ENCODE data around the gene TOM1. TPM values are rescaled to one million over a fixed set of nuclear protein-coding genes. Genes with fewer than 3 reads are reported as not detected.

Gene TOM1
- total and polyA plus RNA-seq, 2 of the 13 experiments (the other 11 are each of a cell fraction or from before 2014, with no cell fraction given) = 30.8 to 87.3 TPM

- peak; percentile 4; the same call in 1 of the 2 replicates for TF ChIP-seq MTERF4 (CRISPR knock-in tag; IDR thresholded peaks at IDR 0.05)
- no peak for TF ChIP-seq KLF13 (CRISPR knock-in tag; IDR thresholded peaks at IDR 0.05)
- TF ChIP-seq ZNF275 (CRISPR knock-in tag; IDR thresholded peaks at IDR 0.05; ENCODE audit: borderline replicate concordance) = 0 out of 2 replicates have a peak, but pooled peaks have one; percentile 18
- TF ChIP-seq SRF (IDR thresholded peaks at IDR 0.05; ENCODE audit: low read depth, low read length) = peak; percentile 35; the same call in 1 of the 2 replicates
- TF ChIP-seq ZNF44 (CRISPR knock-in tag; IDR thresholded peaks at IDR 0.05) = peak; percentile 75; the same call in 1 of the 2 replicates
- peak; percentile 74; the same call in 1 of the 2 replicates for TF ChIP-seq ZFP36L1 (CRISPR knock-in tag; IDR thresholded peaks at IDR 0.05)
- TF ChIP-seq EED (CRISPR knock-in tag; IDR thresholded peaks at IDR 0.05) = no peak
- TF ChIP-seq THAP11 (CRISPR knock-in tag; IDR thresholded peaks at IDR 0.05) = no peak
- 0 out of 2 replicates have a peak, but pooled peaks have one; percentile 41 for TF ChIP-seq ZNF766 (CRISPR knock-in tag; IDR thresholded peaks at IDR 0.05; ENCODE audit: borderline replicate concordance)
- TF ChIP-seq SNRNP70 (IDR thresholded peaks at IDR 0.05; ENCODE audit: low read depth, low read length) = no peak
- no peak for TF ChIP-seq ZBTB33 (CRISPR knock-in tag; IDR thresholded peaks at IDR 0.05)
- no peak for TF ChIP-seq ZNF512 (CRISPR knock-in tag; IDR thresholded peaks at IDR 0.05)
- TF ChIP-seq RBM22 (optimal IDR thresholded peaks at IDR 0.05; ENCODE audit: low read length) = no peak
- no peak for TF ChIP-seq ZBTB43 (CRISPR knock-in tag; conservative IDR thresholded peaks at IDR 0.05)
- TF ChIP-seq ZNF777 (CRISPR knock-in tag; IDR thresholded peaks at IDR 0.05) = peak; percentile 6; the same call in 1 of the 2 replicates
- TF ChIP-seq ZKSCAN8 (CRISPR knock-in tag; IDR thresholded peaks at IDR 0.05; ENCODE audit: borderline replicate concordance) = no peak
- no peak for TF ChIP-seq GTF2F1 (IDR thresholded peaks at IDR 0.05; ENCODE audit: low read length)
- TF ChIP-seq MYC (CRISPR knock-in tag; IDR thresholded peaks at IDR 0.05; ENCODE audit: borderline replicate concordance) = no peak
- 0 out of 2 replicates have a peak, but pooled peaks have one; percentile 10 for TF ChIP-seq GFI1 (CRISPR knock-in tag; IDR thresholded peaks at IDR 0.05; ENCODE audit: borderline replicate concordance)
- no peak for TF ChIP-seq ZSCAN30 (CRISPR knock-in tag; IDR thresholded peaks at IDR 0.05)
These were observed 449 bp upstream of the TOM1 start (continued) for GRCh38 chr22:35299217-35299672.
